AG09319 (cell line): ENCODE measurements around the gene DNAJC27.

Experiments used
- DNase-seq: peaks from one replicate; pipeline ENCODE4 v3.0.0-alpha.2; 2010; ENCODE audit warnings: low read depth; ENCODE audit errors: extremely low read depth
- CTCF ChIP-seq: IDR thresholded peaks from 2 replicates; pipeline ENCODE4 v1.5.1; 2011; ENCODE audit warnings: low read depth, mild to moderate bottlenecking, inconsistent platforms, low read length, moderate library complexity

The DNAJC27 gene

DNA sequence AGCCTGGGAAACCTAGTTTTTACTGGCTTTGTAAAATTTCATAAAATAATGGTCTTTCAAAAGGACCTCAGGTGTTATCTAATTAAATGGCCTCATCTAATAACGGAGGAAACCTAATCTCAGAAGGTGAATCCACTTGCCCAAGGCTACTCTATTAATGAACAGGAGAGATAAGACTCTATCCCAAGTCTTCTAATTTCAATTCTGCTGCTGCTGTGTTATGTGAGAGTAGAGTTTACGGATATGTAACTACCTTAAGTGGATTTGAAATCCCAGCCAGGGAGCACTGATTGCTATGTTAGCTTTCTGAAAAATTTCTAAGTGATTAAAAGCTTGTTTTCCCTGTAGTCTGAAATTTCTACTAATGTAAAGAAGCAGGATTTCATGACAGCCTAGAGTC is 34.5 kb downstream of the DNAJC27 start:
- TF ChIP-seq CTCF: no peak
- no peak for DNase-seq

GRCh38 chr2:24935145-24935544 is 36.6 kb downstream of the DNAJC27 start:
- DNase-seq: no peak
- no peak for TF ChIP-seq CTCF

DNA sequence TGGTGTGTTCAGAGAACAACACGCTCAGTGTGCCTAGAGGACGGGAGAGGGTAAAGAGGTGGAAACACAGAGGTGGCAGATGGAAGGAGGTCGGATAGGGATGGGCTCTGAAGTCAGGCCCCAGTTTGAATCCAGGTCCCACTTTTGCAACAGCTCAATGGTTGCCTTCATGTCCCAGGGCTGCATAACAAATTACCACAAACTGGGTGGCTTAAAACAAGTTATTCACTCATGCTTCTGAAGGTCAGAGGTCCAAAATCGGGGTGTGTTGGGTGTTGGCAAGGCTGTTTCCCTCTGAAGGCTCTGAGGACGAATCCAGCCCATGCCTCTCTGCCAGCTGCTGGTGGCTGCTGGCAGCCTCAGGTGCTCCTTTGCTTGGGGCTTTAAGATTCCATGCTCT is 39.0 kb downstream of the DNAJC27 start:
- DNase-seq: no peak
- no peak for TF ChIP-seq CTCF

- TF ChIP-seq CTCF: no peak
- no peak for DNase-seq
Measured at GRCh38 chr2:24930768-24931167, 41.0 kb downstream of the DNAJC27 start.

- TF ChIP-seq CTCF: no peak
- DNase-seq: no peak
Measured at GRCh38 chr2:24929230-24929629, 42.5 kb downstream of the DNAJC27 start.

GRCh38 chr2:24928036-24928435 is 43.7 kb downstream of the DNAJC27 start:
- TF ChIP-seq CTCF: no peak
- DNase-seq: no peak

- no peak for DNase-seq
- TF ChIP-seq CTCF: no peak
Measured at GRCh38 chr2:24926602-24927252, 45.0 kb downstream of the DNAJC27 start.
